IMR-90 (cell line): ENCODE results near the gene CLK3. TPM values are rescaled to one million over a fixed set of nuclear protein-coding genes. Genes with fewer than 3 reads are reported as not detected.

ENCODE experiments used
- ATAC-seq: fragments of 200-7000 bp; cut with Tn5 transposase; 2 replicates; pipeline ENCODE4 v1.9.1; 2020; ENCODE audit warnings: low read depth, mild to moderate bottlenecking, moderate library complexity
- BruUV-seq: library from RNA; stranded (reverse); fragments of 400-500 nt; replicated peaks from 2 replicates; lab custom pipeline; 2021; lab: Mats Ljungman, UMichigan
- CTCF ChIA-PET: fragments of 300-600 bp; formaldehyde crosslinking; extraction: SDS; loops from one replicate; lab custom pipeline; 2021; ENCODE audit warnings: antibody characterized with exemption; lab: Yijun Ruan, JAX
- POLR2A ChIA-PET: fragments of 300-600 bp; sonication (Branson Sonifier 250); formaldehyde crosslinking; loops from one replicate; lab custom pipeline; 2022; ENCODE audit warnings: antibody characterized with exemption; ENCODE audit not compliant: unreplicated experiment; lab: Charles Lee
- DNase-seq: peaks from one replicate; pipeline ENCODE4 v3.0.0; 2013
- H2AFZ ChIP-seq: replicated peaks from 2 replicates; pipeline ENCODE3; 2013; ENCODE audit warnings: low read length, mild to moderate bottlenecking; ENCODE audit not compliant: poor library complexity
- H2AK5ac ChIP-seq: 2 replicates; pipeline ENCODE4 v1.6.1; 2013; ENCODE audit warnings: low read depth, low read length, inconsistent platforms
- H2AK9ac ChIP-seq: replicated peaks from 2 replicates; pipeline ENCODE3; 2013; ENCODE audit warnings: mild to moderate bottlenecking, low read depth, low read length, moderate library complexity; ENCODE audit not compliant: poor library complexity
- H2BK120ac ChIP-seq: 2 replicates; pipeline ENCODE4 v1.6.1; 2013; ENCODE audit warnings: low read depth, low read length, inconsistent platforms
- H2BK15ac ChIP-seq: 3 replicates; pipeline ENCODE4 v1.6.1; 2013; ENCODE audit warnings: low read depth, low read length, inconsistent platforms
- H2BK20ac ChIP-seq: 2 replicates; pipeline ENCODE4 v1.6.1; 2013; ENCODE audit warnings: low read depth, mild to moderate bottlenecking, inconsistent platforms, low read length, moderate library complexity
- H2BK5ac ChIP-seq: 2 replicates; pipeline ENCODE4 v1.6.1; 2013; ENCODE audit warnings: mild to moderate bottlenecking, low read depth, low read length, inconsistent platforms; ENCODE audit not compliant: poor library complexity, severe bottlenecking
- H3K14ac ChIP-seq: replicated peaks from 2 replicates; pipeline ENCODE4 v1.6.1; 2013; ENCODE audit warnings: low read depth, low read length, inconsistent platforms
- H3K18ac ChIP-seq: 2 replicates; pipeline ENCODE4 v1.6.1; 2013; ENCODE audit warnings: low read depth, low read length, control low read depth
- H3K23ac ChIP-seq: 2 replicates; pipeline ENCODE4 v1.6.1; 2013; ENCODE audit warnings: low read depth, low read length, inconsistent platforms
- H3K27ac ChIP-seq: 2 replicates; pipeline ENCODE4 v1.5.1; 2013; ENCODE audit warnings: mild to moderate bottlenecking, control low read depth, low read length; ENCODE audit not compliant: insufficient read depth
- H3K27me3 ChIP-seq: 2 replicates; pipeline ENCODE4 v1.6.1; 2013; ENCODE audit warnings: low read length; ENCODE audit not compliant: control insufficient read depth, insufficient read depth
- H3K36me3 ChIP-seq: 2 replicates; pipeline ENCODE4 v1.6.1; 2013; ENCODE audit warnings: low read length, mixed read lengths; ENCODE audit not compliant: control insufficient read depth, insufficient read depth
- H3K4ac ChIP-seq: 2 replicates; pipeline ENCODE4 v1.6.1; 2013; ENCODE audit warnings: low read depth, low read length, inconsistent platforms
- H3K4me1 ChIP-seq: 2 replicates; pipeline ENCODE4 v1.6.1; 2013; ENCODE audit warnings: low read length, mixed read lengths; ENCODE audit not compliant: control insufficient read depth, insufficient read depth
- H3K4me2 ChIP-seq: 2 replicates; pipeline ENCODE4 v1.6.1; 2013; ENCODE audit warnings: low read depth, mild to moderate bottlenecking, control low read depth, low read length, moderate library complexity
- H3K4me3 ChIP-seq: 2 replicates; pipeline ENCODE4 v1.5.1; 2013; ENCODE audit warnings: low read depth, mild to moderate bottlenecking, control low read depth, low read length, moderate library complexity; ENCODE audit not compliant: insufficient read depth
- H3K56ac ChIP-seq: 2 replicates; pipeline ENCODE4 v1.6.1; 2013; ENCODE audit warnings: low read length, inconsistent platforms; ENCODE audit not compliant: insufficient read depth; ENCODE audit errors: extremely low read depth
- H3K79me1 ChIP-seq, 2 experiments: 2 replicates each; pipeline ENCODE4 v1.6.1; 2013; ENCODE audit warnings: low read length in 2 of 2, inconsistent platforms in 1 of 2, low read depth in 1 of 2
- H3K9ac ChIP-seq: 2 replicates; pipeline ENCODE4 v1.6.1; 2013; ENCODE audit warnings: low read depth, low read length, control low read depth
- H3K9me1 ChIP-seq: 2 replicates; pipeline ENCODE4 v1.6.1; 2013; ENCODE audit warnings: low read length, inconsistent platforms; ENCODE audit not compliant: insufficient read depth
- H3K9me3 ChIP-seq: 2 replicates; pipeline ENCODE4 v1.6.1; 2013; ENCODE audit warnings: low read length; ENCODE audit not compliant: control insufficient read depth, insufficient read depth
- H4K20me1 ChIP-seq: 2 replicates; pipeline ENCODE4 v1.6.1; 2013; ENCODE audit warnings: low read length, inconsistent platforms; ENCODE audit not compliant: insufficient read depth
- H4K5ac ChIP-seq: 2 replicates; pipeline ENCODE4 v1.6.1; 2013; ENCODE audit warnings: mild to moderate bottlenecking, low read depth, low read length, control low read depth
- H4K8ac ChIP-seq, 2 experiments: 2 replicates each; pipeline ENCODE4 v1.6.1; 2013; ENCODE audit warnings: low read depth in 2 of 2, low read length in 2 of 2, control low read depth in 1 of 2, inconsistent platforms in 1 of 2
- H4K91ac ChIP-seq: 2 replicates; pipeline ENCODE4 v1.6.1; 2013; ENCODE audit warnings: low read depth, low read length, inconsistent platforms; ENCODE audit not compliant: insufficient read depth
- FOS ChIP-seq: fragments of 150-350 bp; IDR thresholded peaks from 2 replicates; pipeline ENCODE4 v1.6.1; 2016; ENCODE audit warnings: low read depth, low read length
- WGBS, 2 experiments: methylation state at CpG; one replicate each; pipeline versions ENCODE4 v1.1.5 to v1.1.7; 2013; ENCODE audit warnings: missing lambda C conversion rate in 2 of 2; ENCODE audit not compliant: insufficient read length in 1 of 2; ENCODE audit errors: extremely low coverage in 2 of 2; 5-methylcytosine and 5-hydroxymethylcytosine counted together
- dilution Hi-C: fragments of 300-500 bp; cut with HindIII; formaldehyde crosslinking; loops from one replicate; pipeline ENCODE4 v1.14.3; 2018; ENCODE audit warnings: low sequenced_read_pairs; ENCODE audit not compliant: unreplicated experiment
- in situ Hi-C: fragments of 300-500 bp; cut with MboI; formaldehyde crosslinking; loops from 3 replicates; pipeline ENCODE4 v1.14.3; 2019; ENCODE audit warnings: low sequenced_read_pairs, inconsistent platforms, mixed read lengths
- intact Hi-C: fragments of 100-400 bp; cut with micrococcal nuclease; formaldehyde crosslinking; loops from 2 replicates; pipeline ENCODE4 v1.10.0; 2022
- polyA plus RNA-seq, 3 experiments: library from polyadenylated mRNA; depleted of rRNA; stranded (reverse); fragments of >200 nt; gene quantifications; 2 replicates each; pipeline ENCODE4 v1.2.3, GENCODE V29; 2012; ENCODE audit warnings: low replicate concordance in 1 of 3
- total RNA-seq: library from RNA; depleted of rRNA; stranded (reverse); fragments of >200 nt; gene quantifications from 2 replicates; pipeline ENCODE4 v1.2.3, GENCODE V29; 2012

CLK3 gene
- total and polyA plus RNA-seq, 2 of the 4 experiments (the other 2 are of a cell fraction) = 84.7 to 117 TPM

DNA sequence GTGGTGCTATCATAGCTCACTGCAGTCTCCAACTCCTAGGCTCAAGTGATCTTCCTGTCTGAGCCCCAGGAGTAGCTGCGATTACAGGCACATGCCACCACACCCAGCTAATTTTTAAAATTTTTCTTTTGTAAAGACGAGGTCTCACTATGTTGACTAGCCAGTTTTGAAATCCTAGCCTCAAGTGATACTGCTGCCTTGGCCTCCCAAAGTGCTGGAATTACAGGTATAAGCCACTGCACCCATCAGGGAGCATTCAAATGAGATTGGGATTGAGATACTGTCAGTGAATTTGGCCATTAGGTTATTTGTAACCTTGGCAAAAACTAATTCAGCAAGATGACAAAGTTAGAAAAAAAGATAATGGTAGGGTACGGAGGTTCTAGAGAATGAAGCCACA, 58.5 kb downstream of the CLK3 start:
- H4K20me1 ChIP-seq = peaks cover 25% of the 10 kb centered on the region; the same call in 1 of the 2 replicates
- H3K27me3 ChIP-seq = no peaks in the 10 kb centered on the region
- in situ Hi-C loops = no loop called here
- no peak overlapping the region for H2AK5ac ChIP-seq
- no TSS peak for BruUV-seq
- no peak overlapping the region for H3K14ac ChIP-seq
- no peak overlapping the region for H3K9ac ChIP-seq
- H2BK5ac ChIP-seq = no peak overlapping the region
- ATAC-seq (no peak), DNase-seq (no peak)
- POLR2A ChIA-PET = no interaction called here
- no peak overlapping the region for H2AK9ac ChIP-seq
- CTCF ChIA-PET = no interaction called here
- H3K4ac ChIP-seq = no peak overlapping the region
- no peak overlapping the region for H2AFZ ChIP-seq
- H3K9me3 ChIP-seq = no peaks in the 10 kb centered on the region
- H3K27ac ChIP-seq = no peak overlapping the region
- H3K9me1 ChIP-seq = peaks cover 6% of the 10 kb centered on the region; the same call in 1 of the 2 replicates
- no CpG with 5 or more reads among the region's 3 CpGs for WGBS, 2 experiments
- no peak overlapping the region for H3K4me3 ChIP-seq
- H2BK20ac ChIP-seq = no peak overlapping the region
- H3K18ac ChIP-seq = no peak overlapping the region
- H3K79me1 ChIP-seq = peaks cover 8 to 38% of the 10 kb centered on the region in 2 experiments
- H2BK120ac ChIP-seq = no peak overlapping the region
- no peak overlapping the region for H3K23ac ChIP-seq
- no peak overlapping the region for H4K91ac ChIP-seq
- H4K8ac ChIP-seq = no peak overlapping the region
- peaks cover 28% of the 10 kb centered on the region for H3K36me3 ChIP-seq
- H3K4me2 ChIP-seq = no peak overlapping the region
- dilution Hi-C loops = no loop called here
- H3K4me1 ChIP-seq = no peaks in the 10 kb centered on the region
- no peak overlapping the region for H4K5ac ChIP-seq
- intact Hi-C loops = no loop called here
- TF ChIP-seq FOS = no peak
- H2BK15ac ChIP-seq = no peak overlapping the region
- no peak overlapping the region for H3K56ac ChIP-seq
